Ecto neural progenitor cell (in vitro differentiated cells): ENCODE measurements around the gene LZTS3.
"Not testable (repeated sequence)": the region's sequence is repeated elsewhere in the genome, so short reads cannot be mapped to it uniquely, and the experiment has no call there.

Experiments
- DNase-seq: peaks from one replicate; pipeline ENCODE4 v3.0.0-alpha.2; 2018; ENCODE audit warnings: low spot score

Gene LZTS3

DNA sequence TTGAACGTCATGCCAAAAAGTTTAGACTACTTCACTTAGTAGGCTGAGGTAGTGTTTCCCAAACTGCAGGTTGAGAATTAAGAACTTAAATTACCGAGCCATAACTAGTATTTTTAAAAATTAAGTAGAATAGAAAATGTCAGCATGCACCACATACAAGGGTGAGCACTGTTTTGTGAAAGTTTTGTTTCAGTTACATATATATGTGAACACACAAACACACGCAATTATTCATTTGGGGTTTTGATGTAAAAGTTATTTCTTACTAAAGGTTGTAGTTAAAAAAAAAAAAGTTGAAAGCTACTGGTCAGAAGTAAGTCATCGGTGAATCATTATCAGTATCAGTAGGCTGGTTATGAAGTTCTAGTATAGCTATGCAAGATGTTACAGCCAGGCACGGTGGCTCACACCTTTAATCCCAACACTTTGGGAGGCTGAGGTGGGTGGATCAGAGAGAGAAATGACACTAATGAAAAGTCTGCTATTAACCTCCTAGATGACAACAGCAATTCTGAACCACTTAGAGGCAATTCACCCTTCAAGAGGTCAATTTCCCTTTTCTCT lies 37.8 kb downstream of the LZTS3 start:
- DNase-seq: no peak

DNA sequence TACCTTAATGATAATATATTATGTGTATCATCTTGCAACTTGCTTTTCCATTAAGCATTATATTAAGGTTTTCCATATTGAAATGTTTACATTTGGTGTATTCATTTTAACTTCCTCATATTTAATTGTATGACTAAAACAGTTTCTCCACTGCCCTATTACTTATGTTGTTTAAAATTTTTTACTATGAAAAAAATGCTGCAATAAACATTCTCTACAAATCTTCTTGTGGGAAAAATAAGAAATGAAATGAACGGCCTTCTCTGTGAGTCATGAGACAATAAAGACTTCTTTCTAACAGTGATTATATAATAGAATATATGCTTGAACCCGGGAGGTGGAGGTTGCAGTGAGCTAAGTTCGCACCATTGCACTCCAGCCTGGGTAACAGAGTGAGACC lies 39.2 kb downstream of the LZTS3 start:
- DNase-seq: no peak

DNA sequence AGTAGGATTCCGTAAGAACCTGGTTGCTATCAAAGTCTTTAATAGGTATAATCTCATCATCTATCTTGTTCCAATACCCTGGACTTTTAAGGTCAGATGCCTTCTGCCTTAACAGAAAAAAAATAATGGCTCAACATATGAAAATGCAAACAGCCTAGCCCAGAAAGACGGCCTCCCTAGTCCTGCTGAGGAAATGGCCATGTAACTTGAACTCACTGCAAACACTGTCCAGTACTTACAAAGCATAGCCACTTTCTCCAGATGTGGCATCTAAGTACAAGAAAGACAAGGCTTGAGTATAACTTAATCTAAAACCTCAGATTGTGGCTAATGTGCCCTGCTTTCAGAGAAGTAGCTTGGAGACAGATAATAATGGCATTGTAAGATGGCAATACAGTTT lies 40.2 kb downstream of the LZTS3 start:
- DNase-seq: no peak

DNA sequence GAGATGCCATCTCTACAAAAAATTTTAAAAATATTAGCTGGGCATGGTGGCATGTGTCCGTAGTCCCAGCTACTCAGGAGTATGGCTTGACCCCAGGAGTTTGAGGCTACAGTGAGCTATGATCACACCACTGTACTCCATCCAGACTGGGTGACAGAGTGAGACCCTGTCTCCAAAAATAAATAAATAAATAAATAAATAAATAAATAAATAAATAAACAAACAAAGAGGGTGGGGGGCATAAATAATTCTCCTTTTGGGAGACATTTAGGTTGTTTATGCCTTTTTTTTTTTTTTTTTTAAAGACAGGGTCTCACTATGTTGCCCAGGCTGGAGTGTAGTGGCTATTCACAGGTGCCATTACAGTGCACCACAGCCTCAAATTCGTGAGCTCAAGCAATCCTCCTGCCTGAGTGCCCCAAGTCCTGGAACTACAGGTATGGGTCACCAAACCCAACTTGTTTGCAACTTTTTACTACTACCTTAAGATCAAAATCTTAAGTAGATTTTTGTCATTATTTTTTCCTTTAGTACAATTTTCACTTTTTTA lies 43.2 kb downstream of the LZTS3 start:
- DNase-seq: no peak

DNA sequence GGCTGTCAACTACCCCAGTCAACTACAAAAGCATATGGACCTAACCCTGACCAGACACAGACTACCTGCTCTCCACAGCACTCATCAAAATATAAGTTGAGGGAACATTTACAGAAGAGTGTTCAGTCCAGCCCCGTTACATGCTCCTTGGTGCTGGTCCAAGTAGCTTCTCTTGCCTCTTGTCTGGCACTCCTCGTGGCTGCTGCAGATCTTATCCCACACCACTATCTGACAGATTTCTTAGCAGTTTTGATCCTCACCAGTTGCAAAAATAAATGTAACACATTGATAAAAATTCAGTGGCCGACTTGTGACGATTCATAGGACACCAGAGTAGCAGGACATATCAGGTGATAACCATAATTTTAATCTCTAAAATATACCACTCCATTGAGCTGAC lies 44.3 kb downstream of the LZTS3 start:
- DNase-seq: no peak

DNA sequence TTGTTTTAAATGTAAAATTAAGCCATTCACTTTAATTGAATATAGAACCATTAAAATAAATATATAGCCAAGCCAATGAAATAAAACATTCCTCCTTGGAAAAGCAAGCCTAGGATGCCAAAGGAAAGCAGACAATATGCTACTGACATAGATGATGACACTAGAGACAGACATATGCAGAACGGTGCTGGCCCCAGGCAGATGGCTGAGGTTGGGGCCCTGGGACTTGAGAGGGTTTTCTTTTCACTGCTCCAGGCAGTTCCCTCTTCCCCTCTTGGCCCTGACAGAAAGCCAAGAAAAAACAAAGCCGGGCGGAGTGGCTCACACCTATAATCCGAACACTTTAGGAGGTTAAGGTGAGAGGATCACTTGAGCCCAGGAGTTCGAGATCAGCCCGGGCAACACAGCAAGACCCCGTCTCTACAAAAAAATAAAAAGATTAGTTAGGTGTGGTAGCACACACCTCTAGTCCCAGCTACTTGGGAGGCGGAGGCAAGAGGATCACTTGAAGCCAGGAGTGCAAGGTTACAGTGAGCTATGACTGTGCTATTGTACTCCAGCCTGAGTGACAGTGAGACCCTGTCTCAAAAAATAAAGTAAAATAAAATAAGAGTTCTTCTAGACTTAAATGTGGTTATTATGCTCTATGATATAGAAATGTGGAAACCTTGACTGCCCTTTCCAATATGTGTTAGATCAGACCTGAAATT lies 44.9 kb downstream of the LZTS3 start:
- DNase-seq: no peak

DNA sequence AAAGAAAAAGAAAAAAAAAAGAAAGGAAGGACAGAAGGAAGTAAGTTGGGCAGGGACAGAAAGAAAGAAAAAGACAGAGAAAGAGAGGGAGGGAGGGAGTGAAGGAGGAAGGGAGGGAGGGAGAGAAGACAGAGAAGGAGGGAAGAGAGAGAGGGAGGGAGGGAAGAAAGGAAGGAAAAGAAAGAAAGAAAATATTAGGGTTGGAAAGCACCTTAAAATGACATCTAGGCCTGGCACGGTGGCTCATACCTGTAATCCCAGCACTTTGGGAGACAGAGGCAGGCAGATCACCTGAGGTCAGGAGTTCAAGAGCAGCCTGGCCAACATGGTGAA lies 46.9 kb downstream of the LZTS3 start:
- DNase-seq: no peak

DNA sequence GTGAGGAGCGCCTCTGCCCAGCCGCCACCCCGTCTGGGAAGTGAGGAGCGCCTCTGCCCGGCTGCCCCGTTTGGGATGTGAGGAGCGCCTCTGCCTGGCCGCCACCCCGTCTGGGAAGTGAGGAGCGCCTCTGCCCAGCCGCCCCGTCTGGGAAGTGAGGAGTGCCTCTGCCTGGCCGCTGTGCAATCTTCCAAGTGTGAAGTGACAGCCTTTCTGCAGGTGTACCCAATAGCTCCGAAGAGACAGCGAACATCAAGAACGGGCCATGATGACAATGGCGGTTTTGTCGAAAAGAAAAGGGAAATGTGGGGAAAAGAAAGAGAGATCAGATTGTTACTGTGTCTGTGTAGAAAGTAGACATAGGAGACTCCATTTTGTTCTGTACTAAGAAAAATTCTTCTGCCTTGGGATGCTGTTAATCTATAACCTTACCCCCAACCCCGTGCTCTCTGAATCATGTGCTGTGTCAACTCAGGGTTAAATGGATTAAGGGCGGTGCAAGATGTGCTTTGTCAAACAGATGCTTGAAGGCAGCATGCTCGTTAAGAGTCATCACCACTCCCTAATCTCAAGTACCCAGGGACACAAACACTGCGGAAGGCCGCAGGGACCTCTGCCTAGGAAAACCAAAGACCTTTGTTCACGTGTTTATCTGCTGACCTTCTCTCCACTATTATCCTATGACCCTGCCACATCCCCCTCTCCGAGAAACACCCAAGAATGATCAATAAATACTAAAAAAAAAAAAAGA lies 47.4 kb downstream of the LZTS3 start:
- not testable (repeated sequence) for DNase-seq

DNA sequence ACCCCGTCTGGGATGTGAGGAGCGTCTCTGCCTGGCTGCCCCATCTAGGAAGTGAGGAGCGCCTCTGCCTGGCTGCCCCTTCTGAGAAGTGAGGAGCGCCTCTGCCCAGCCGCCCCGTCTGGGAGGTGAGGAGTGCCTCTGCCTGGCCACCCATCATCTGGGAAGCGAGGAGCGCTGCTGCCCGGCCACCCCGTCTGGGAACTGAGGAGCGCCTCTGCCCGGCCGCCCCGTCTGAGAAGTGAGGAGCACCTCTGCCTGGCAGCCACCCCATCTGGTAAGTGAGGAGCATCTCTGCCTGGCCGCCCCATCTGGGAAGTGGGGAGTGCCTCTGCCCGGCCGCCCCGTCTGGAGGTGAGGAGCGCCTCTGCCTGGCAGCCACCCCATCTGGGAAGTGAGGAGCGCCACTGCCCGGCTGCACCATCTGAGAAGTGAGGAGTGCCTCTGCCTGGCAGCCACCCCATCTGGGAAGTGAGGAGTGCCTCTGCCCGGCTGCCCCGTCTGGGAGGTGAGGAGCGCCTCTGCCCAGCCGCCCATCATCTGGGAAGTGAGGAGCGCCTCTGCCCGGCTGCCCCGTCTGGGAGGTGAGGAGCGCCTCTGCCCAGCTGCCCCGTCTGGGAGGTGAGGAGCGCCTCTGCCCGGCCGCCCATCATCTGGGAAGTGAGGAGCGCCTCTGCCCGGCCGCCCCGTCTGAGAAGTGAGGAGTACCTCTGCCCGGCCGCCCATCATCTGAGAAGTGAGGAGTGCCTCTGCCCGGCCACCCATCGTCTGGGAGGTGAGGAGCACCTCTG lies 48.4 kb downstream of the LZTS3 start:
- not testable (repeated sequence) for DNase-seq

DNA sequence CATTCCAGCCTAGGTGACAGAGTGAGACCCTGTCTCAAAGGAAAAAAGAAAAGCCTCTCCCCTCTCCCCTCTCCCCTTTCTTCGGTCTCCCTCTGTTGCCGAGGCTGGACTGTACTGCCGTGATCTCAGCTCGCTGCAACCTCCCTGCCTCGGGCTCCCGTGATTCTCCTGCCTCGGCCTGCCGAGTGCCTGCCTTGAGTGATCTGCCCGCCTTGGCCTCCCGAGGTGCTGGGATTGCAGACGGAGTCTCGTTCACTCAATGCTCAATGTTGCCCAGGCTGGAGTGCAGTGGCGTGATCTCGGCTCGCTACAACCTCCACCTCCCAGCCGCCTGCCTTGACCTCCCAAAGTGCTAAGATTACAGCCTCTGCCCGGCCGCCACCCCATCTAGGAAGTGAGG lies 49.2 kb downstream of the LZTS3 start:
- not testable (repeated sequence) for DNase-seq

DNA sequence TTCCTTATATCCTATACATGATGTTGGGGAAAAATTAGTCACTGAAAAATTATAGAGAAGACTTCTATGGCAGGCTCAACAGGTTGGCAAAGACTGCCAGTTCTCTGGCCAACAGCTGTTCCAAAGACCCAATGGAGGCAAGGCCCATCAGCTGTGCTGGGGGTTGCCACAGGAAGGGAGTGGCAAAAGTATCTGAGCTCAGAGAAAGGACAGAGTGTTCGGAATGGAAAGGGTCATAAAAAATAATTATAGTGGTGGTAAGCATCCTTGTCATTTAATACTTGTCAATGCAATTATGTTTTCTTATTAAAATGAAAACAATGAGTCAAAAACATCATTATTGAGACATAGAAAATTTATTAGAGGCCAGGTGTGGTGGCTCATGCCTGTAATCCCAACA lies 49.8 kb downstream of the LZTS3 start:
- DNase-seq: no peak

DNA sequence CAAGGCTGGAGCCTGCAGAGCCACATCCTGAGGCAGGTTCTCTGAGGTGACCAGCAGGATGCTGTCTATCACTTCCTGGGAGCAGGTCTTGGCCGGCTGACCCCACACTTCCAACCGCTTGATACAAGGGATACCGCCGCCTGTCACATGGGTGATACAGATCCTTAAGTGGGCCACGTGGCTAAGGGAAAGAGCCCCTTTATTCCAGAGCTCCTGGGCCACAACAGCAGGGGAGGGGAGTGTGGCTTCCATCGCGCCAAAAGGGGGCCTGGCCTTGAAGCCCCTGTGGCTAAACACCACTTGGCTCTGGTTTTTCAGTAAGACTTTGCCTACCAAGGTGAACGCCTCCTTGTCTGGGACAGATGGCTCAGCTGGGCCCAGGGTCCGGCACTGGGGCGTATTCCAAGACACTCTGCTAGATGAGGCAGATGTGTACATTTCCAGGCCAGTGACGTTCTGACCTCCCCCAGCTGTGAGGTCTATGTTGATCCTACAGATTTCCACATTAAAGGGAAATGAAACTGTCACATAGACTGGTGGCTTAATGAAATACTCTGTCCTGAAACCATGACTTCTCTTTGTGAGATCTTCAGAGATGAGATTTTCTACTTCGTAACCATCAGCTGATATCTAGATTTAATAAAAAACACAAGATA lies 51.3 kb downstream of the LZTS3 start:
- DNase-seq: no peak

DNA sequence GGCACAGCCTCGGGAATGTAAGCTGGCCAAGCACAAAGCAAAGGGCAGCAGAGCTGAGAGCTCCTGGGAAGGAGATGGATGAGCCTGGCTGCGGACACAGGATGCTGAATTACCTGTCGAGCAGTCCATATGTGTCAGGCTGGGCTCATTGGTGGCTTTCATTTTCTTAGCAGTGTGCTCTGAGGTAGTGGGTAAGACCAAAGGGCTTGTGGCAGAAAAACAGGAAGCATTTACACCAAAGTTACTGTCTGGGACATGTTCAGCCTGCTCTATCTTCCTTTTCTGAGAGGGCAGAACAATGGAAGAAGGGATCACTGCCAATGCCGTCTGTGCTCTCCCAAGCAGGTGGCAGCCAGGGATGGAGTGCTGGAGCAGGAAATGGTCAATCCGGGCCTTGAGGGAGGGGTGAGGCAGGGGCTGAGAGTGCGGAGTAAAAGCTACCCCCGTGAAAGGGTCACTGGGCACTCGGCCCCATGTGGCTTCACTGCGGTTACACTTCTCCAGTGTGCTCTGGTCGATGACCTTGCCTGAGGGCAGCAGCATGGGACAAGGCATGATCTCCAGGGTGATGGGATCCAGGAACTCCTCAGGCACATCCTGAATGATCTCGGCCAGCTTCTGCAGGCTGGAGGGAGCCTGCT lies 52.0 kb downstream of the LZTS3 start:
- DNase-seq: no peak

DNA sequence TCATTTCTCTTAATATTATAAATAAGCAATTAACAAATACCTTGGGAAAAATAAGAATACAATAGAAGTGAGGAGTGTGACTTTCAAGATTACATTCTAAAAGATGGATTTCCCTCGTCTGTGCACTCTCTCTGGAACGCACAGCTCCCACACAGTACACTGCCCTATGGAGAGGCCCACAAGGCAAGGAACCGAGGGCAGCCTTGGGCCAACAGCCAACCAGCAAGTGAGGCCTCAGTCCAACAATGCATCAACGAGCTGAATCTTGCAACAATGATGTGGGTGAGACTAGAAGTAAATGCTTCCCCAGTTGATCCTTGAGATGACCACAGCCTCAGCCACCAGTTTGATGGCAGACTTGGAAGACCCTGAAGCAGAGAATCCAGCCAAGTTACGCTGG lies 54.3 kb downstream of the LZTS3 start:
- no peak for DNase-seq

DNA sequence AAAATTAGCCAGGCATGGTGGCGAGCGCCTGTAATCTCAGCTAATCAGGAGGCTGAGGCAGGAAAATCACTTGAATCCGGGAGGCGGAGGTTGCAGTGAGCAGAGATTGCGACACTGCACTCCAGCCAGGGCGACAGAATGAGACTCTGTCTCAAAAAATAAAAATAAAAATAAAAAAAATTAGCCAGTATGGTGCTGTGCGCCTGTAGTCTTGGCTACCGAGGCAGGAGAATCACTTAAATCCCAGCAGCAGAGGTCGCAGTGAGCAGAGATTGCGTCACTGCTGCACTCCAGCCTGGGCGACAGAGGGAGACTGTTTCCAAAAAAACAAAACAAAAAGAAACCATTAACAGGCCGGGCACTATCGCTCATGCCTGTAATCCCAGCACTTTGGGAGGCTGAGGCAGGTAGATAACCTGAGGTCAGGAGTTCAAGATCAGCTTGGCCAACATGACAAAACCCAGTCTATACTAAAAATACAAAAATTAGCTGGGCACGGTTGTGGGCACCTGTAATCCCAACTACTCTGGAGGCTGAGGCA lies 55.4 kb downstream of the LZTS3 start:
- DNase-seq: peak; percentile 69

DNA sequence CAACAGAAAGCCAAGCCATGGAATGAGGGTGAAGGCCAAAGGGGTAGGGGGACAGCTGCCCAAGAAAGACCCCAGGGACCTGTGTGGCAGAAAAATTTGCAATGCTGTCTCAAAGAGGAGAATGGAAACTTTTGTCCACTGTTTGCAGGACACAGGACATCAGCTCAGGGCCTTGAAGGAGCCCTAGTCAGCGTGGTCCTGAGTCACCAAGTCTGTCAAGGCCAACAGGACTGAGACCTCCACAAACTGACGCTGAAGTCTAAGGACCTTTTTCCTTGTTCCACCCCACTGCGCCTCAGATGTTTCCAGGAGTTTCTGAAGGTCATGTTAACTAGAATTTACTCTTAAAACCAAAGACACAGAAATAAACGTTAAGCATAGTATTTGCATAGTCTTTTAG lies 57.0 kb downstream of the LZTS3 start:
- DNase-seq: no peak

DNA sequence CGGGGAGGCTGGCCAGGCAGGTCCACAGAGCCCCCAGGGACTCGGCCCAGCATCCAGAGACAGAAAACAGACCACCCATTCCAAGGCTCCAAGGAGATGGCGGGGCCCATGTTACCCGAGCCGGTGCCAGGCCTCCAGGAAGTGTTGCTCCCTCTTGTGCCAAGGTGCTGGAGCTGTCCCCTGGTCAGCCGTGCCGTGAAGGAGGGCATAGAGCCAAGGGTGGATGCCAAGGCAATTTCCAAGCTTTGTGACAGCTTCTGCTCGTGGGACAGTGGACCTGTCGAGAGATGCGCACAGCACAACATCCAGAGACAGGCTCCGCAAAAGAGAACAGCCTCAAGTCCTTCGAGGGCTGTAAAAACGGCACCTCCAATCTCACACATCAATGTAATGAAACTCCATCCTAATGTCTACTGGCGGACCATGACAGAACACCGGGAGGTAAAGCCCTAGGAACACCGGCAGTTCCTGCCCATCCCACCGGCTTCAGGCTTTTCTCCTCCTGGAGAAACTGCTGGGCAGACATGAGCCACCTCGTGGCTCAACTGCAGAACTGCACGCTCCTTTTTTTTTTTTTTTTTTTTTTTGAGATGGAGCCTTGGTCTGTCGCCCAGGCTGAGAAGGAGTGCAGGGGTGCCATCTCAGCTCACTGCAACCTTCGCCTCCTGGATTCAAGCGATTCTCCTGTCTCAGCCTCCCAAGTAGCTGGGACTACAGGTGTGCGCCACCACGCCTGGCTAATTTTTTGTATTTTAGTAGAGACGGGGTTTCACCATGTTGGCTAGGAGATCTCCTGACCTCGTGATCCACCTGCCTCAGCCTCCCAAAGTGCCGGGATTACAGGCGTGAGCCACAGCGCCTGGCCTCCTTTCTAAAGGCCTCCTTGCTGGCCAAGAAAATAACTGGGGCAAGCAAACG lies 57.9 kb downstream of the LZTS3 start:
- peak; percentile 66 for DNase-seq
